ENCODE data around the gene RPP40.
A peak's percentile ranks its signal among the peaks of the same experiment; 100 is the strongest.

Gene RPP40

GRCh38 chr6:4969609-4970285 is 34.1 kb downstream of the RPP40 start:
- no peak for DNase-seq (ENCODE audit: low spot score)

GRCh38 chr6:4967301-4968030 is 36.4 kb downstream of the RPP40 start:
- DNase-seq (ENCODE audit: low spot score), result no peak

GRCh38 chr6:4965562-4966389 is 38.1 kb downstream of the RPP40 start:
- DNase-seq (ENCODE audit: low spot score), result no peak

GRCh38 chr6:4964675-4965561 is 38.9 kb downstream of the RPP40 start:
- DNase-seq (ENCODE audit: low spot score), result no peak

GRCh38 chr6:4962905-4963304 is 40.9 kb downstream of the RPP40 start:
- no peak for DNase-seq (ENCODE audit: low spot score)

- no peak for DNase-seq (ENCODE audit: low spot score)
Observed at GRCh38 chr6:4961322-4962168, 42.3 kb downstream of the RPP40 start.

- DNase-seq (ENCODE audit: low spot score), result no peak
Observed at GRCh38 chr6:4958624-4959023, 45.2 kb downstream of the RPP40 start.

- peak; percentile 43 for DNase-seq (ENCODE audit: low spot score)
Observed at GRCh38 chr6:4957521-4958231, 46.2 kb downstream of the RPP40 start.

- DNase-seq (ENCODE audit: low spot score), result no peak
Observed at GRCh38 chr6:4956625-4957024, 47.2 kb downstream of the RPP40 start.

- DNase-seq (ENCODE audit: low spot score), result no peak
Observed at GRCh38 chr6:4953440-4953839, 50.4 kb downstream of the RPP40 start.

- no peak for DNase-seq (ENCODE audit: low spot score)
Observed at GRCh38 chr6:4950836-4951533, 52.9 kb downstream of the RPP40 start.

- no peak for DNase-seq (ENCODE audit: low spot score)
Observed at GRCh38 chr6:4950076-4950475, 53.8 kb downstream of the RPP40 start.

GRCh38 chr6:4948781-4949450 is 54.9 kb downstream of the RPP40 start:
- no peak for DNase-seq (ENCODE audit: low spot score)

- DNase-seq (ENCODE audit: low spot score), result no peak
Observed at GRCh38 chr6:4947716-4948115, 56.1 kb downstream of the RPP40 start.

- DNase-seq (ENCODE audit: low spot score), result no peak
Observed at GRCh38 chr6:4946521-4946920, 57.3 kb downstream of the RPP40 start.
